ENCODE data around the gene FBXL14.

The FBXL14 gene

GRCh38 chr12:1531153-1531653 is 63.2 kb downstream of the FBXL14 start:
- ChIA-PET POLR2A (no interaction called here), CTCF (no interaction called here)
- TF ChIP-seq FOXK2 (IDR thresholded peaks at IDR 0.05) (no peak), SUZ12 (IDR thresholded peaks at IDR 0.05) (no peak), L3MBTL2 (conservative IDR thresholded peaks at IDR 0.05) (no peak), FOXM1 (IDR thresholded peaks at IDR 0.05; ENCODE audit: borderline replicate concordance) (no peak), NFRKB (IDR thresholded peaks at IDR 0.05) (no peak), TARDBP (IDR thresholded peaks at IDR 0.05) (no peak), ELF4 (IDR thresholded peaks at IDR 0.05) (no peak), LEF1 (IDR thresholded peaks at IDR 0.05; ENCODE audit: borderline replicate concordance) (no peak), FOXA1 (IDR thresholded peaks at IDR 0.05) (no peak), HDGF (IDR thresholded peaks at IDR 0.05; ENCODE audit: borderline replicate concordance) (no peak), ARNT (IDR thresholded peaks at IDR 0.05) (no peak), PKNOX1 (IDR thresholded peaks at IDR 0.05) (no peak), CTBP1 (IDR thresholded peaks at IDR 0.05; ENCODE audit: borderline replicate concordance) (no peak), ZNF384 (IDR thresholded peaks at IDR 0.05) (no peak), SP1 (IDR thresholded peaks at IDR 0.05) (no peak), BHLHE40 (IDR thresholded peaks at IDR 0.05; ENCODE audit: borderline replicate concordance) (no peak)
- DNase-seq (ENCODE audit: extremely low spot score): no peak

DNA sequence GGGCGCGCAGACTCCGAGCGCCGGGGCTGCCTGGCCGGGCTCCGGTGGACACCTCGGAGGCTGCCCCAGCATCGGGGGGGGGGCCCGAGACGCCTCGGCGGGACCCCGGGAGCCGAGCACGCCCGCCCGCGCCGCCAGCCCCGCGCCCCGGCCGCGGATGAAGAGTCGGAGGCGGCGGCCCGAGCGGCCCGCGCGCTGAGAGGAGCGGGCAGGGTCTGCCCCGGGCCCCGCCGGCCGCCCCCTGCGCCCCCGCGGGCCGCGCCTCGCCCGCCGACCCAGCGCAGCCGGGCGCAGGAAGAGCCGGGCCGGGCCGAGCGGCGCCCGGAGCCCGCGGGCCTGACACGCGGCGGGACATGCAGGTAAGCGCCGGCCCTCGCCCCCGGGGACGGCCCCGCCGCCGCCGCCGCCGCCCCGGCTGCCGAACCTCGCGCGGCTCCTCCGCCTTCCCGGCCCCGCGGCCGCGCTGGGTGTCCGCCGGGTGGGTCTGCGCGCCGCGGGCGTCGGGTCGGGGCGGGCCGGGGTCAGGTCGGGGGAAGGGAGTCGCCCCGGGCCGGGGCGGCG is 63.7 kb downstream of the FBXL14 start:
- ChIA-PET POLR2A (no interaction called here), CTCF (no interaction called here)
- TF ChIP-seq BHLHE40 (IDR thresholded peaks at IDR 0.05; ENCODE audit: borderline replicate concordance) (no peak), HDGF (IDR thresholded peaks at IDR 0.05; ENCODE audit: borderline replicate concordance) (no peak), FOXM1 (IDR thresholded peaks at IDR 0.05; ENCODE audit: borderline replicate concordance) (no peak)
- peak; percentile 41 for DNase-seq (ENCODE audit: extremely low spot score)

DNA sequence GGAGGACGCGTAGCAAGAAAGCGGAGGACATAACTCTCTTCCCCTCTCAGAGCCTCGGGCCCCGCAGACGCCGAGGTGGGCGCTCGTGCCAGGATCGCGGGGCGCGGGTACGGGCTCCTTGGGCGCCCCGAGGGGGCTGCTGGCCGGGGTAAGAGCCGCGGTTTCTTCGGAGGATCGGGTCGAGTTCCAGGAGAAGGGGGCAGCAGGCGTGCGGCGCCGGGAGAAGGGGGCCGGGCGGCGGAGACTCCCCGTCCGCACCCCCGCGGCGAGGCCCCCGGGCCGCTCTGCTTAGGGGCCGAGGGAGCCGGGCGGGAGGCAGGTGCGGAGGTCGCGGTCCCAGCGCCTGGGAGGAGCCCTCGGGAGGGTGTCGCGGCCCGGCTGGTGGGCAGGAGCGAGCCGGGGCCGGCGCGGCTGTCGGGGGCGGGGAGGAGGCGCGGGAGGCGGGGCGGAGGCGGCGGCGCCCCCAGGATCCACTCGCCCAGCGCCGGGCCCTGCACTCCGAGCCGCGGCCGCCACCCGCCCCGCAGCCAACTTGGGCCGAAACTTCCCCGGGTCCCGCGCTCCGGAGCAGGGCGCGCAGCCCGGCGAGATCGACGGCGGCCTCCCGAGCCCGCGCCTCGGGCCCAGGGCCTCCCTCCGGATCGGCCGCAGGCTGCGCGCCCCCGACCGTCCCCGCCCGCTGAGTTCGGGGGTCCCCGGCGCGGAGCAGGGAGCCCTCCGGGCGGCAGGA is 64.4 kb downstream of the FBXL14 start:
- POLR2A ChIA-PET: no interaction called here
- CTCF ChIA-PET: interaction anchor here (0.7 kb wide), 1 partner anchor 45 kb away, joined by 3 read pairs; no protein-coding TSS in a partner anchor
- no peak for TF ChIP-seq FOXA1 (IDR thresholded peaks at IDR 0.05)
- TF ChIP-seq LEF1 (IDR thresholded peaks at IDR 0.05; ENCODE audit: borderline replicate concordance): 0 out of 2 replicates have a peak, but pooled peaks have one; percentile 44
- TF ChIP-seq PKNOX1 (IDR thresholded peaks at IDR 0.05): no peak
- no peak for TF ChIP-seq FOXM1 (IDR thresholded peaks at IDR 0.05; ENCODE audit: borderline replicate concordance)
- DNase-seq (ENCODE audit: extremely low spot score): peak; percentile 47

DNA sequence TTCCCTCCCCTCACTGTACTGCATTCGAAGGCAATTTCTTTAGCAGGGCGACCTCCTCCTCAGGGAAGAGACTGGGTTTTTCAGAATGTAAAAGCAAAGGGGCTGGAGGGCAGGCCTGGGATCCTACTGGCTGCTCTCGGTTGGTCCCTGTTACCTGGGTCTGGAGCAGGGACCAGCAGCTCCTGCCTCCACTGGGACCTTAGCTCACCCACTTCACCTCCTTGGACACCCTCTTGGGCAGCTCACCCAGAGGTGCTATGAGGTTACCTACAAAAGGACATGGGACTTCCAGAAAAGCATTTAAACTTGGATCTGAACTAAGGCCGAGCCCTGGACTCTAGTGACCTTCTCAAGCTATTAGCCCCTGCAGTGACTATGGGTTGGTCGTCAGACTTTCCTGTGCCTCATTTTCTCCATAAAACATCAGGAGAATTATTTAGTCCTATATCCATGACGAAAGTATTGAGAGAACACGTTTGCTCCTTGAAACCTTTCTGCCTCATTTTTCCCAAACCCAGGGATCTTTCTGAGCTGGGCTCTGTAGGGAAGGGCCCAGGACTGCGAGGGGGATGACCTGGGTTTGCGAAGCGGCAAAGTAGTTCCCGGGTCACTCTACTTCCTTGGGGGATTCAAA is 65.0 kb downstream of the FBXL14 start:
- TF ChIP-seq TARDBP (IDR thresholded peaks at IDR 0.05) (no peak), HDGF (IDR thresholded peaks at IDR 0.05; ENCODE audit: borderline replicate concordance) (no peak), FOXK2 (IDR thresholded peaks at IDR 0.05) (no peak), L3MBTL2 (conservative IDR thresholded peaks at IDR 0.05) (no peak), PKNOX1 (IDR thresholded peaks at IDR 0.05) (no peak), ELF4 (IDR thresholded peaks at IDR 0.05) (no peak), BHLHE40 (IDR thresholded peaks at IDR 0.05; ENCODE audit: borderline replicate concordance) (no peak), FOXA1 (IDR thresholded peaks at IDR 0.05) (no peak), SUZ12 (IDR thresholded peaks at IDR 0.05) (no peak), CTBP1 (IDR thresholded peaks at IDR 0.05; ENCODE audit: borderline replicate concordance) (no peak)
- ChIA-PET CTCF (interaction anchor here (0.7 kb wide), 1 partner anchor 46 kb away, joined by 3 read pairs; no protein-coding TSS in a partner anchor), POLR2A (no interaction called here)
- no peak for DNase-seq (ENCODE audit: extremely low spot score)

DNA sequence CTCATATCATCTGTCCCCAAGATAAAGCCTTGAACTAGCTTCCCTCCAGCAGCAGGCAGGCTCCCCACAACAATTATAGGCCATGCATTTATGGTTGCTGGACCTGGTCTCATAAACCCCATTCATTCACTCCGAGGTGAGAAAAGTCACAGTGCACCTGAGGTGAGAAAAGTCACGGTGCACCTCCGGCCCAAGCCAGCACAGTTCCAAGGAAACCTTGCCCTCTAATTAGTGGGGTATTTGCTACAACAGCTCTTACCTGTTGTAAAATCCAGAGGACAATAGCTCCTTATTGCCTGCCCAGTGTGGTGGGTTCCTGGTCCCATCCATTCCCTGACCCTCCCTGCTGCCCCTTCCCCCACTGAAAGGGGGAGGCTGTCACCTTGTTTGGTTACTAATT is 65.6 kb downstream of the FBXL14 start:
- TF ChIP-seq TARDBP (IDR thresholded peaks at IDR 0.05) (no peak), NFRKB (IDR thresholded peaks at IDR 0.05) (no peak), PKNOX1 (IDR thresholded peaks at IDR 0.05) (no peak), ARNT (IDR thresholded peaks at IDR 0.05) (no peak), L3MBTL2 (conservative IDR thresholded peaks at IDR 0.05) (no peak), ZNF384 (IDR thresholded peaks at IDR 0.05) (no peak), SP1 (IDR thresholded peaks at IDR 0.05) (no peak), FOXM1 (IDR thresholded peaks at IDR 0.05; ENCODE audit: borderline replicate concordance) (no peak), FOXA1 (IDR thresholded peaks at IDR 0.05) (no peak), BHLHE40 (IDR thresholded peaks at IDR 0.05; ENCODE audit: borderline replicate concordance) (no peak), ELF4 (IDR thresholded peaks at IDR 0.05) (no peak), FOXK2 (IDR thresholded peaks at IDR 0.05) (no peak), HDGF (IDR thresholded peaks at IDR 0.05; ENCODE audit: borderline replicate concordance) (no peak), SUZ12 (IDR thresholded peaks at IDR 0.05) (no peak), LEF1 (IDR thresholded peaks at IDR 0.05; ENCODE audit: borderline replicate concordance) (no peak), CTBP1 (IDR thresholded peaks at IDR 0.05; ENCODE audit: borderline replicate concordance) (no peak)
- ChIA-PET POLR2A (no interaction called here), CTCF (no interaction called here)
- no peak for DNase-seq (ENCODE audit: extremely low spot score)

Data from HEK293T (cell line).